Transverse colon (tissue), 4 donors: ENCODE measurements around the gene ZBTB8OS. TPM values are rescaled to one million over a fixed set of nuclear protein-coding genes. Genes with fewer than 3 reads are reported as not detected.
"Not testable (repeated sequence)": the region's sequence is repeated elsewhere in the genome, so short reads cannot be mapped to it uniquely, and the experiment has no call there.

ENCODE experiments used
- DNase-seq: peaks from one replicate; pipeline ENCODE4 v3.0.0-alpha.2; 2019
- H3K27ac ChIP-seq, 4 donors: fragments of 200-600 bp; sonication (generic); 2 replicates each; pipeline ENCODE4 v1.5.1; 2016 to 2018; ENCODE audit warnings: inconsistent platforms in 4 of 4
- H3K27me3 ChIP-seq: fragments of 200-600 bp; sonication (generic); 2 replicates; pipeline ENCODE4 v1.5.1; 2017; ENCODE audit warnings: inconsistent platforms
- H3K36me3 ChIP-seq, 4 donors: fragments of 200-600 bp; sonication (generic); 2 replicates each; pipeline ENCODE4 v1.5.1; 2017 to 2019; ENCODE audit warnings: inconsistent platforms in 4 of 4
- H3K4me1 ChIP-seq, 4 donors: fragments of 200-600 bp; sonication (generic); 2 replicates each; pipeline ENCODE4 v1.5.1; 2017 to 2020; ENCODE audit warnings: inconsistent platforms in 4 of 4
- H3K4me3 ChIP-seq, 4 donors: fragments of 200-600 bp; sonication (generic); 1 replicate in 1 of 4; 2 replicates in 3 of 4; pipeline versions ENCODE4 v1.5.1 to v1.6.1; 2017 to 2019; ENCODE audit warnings: inconsistent platforms in 4 of 4
- H3K9me3 ChIP-seq, 2 donors: fragments of 200-600 bp; sonication (generic); 2 replicates each; pipeline ENCODE4 v1.5.1; 2017 to 2019; ENCODE audit warnings: inconsistent platforms in 2 of 2
- CTCF ChIP-seq, 5 experiments: fragments of 200-600 bp in 3 of 5; fragments of 450-650 bp in 2 of 5; sonication (generic) in 3 of 5; IDR thresholded peaks; 1 replicate in 2 of 5; 2 replicates in 3 of 5; pipeline ENCODE4 v1.5.1; 2016 to 2017; ENCODE audit warnings: antibody characterized with exemption in 5 of 5, inconsistent platforms in 3 of 5, mild to moderate bottlenecking in 2 of 5, moderate library complexity in 1 of 5
- EP300 ChIP-seq: sonication (generic); formaldehyde crosslinking; IDR thresholded peaks from one replicate; pipeline ENCODE4 v1.6.1; 2017; ENCODE audit warnings: antibody characterized with exemption, low read depth
- POLR2A ChIP-seq: fragments of 450-650 bp; IDR thresholded peaks from one replicate; pipeline ENCODE4 v1.6.1; 2016; ENCODE audit warnings: antibody characterized with exemption, mild to moderate bottlenecking, moderate library complexity
- POLR2AphosphoS5 ChIP-seq, 3 donors: sonication (generic); formaldehyde crosslinking; IDR thresholded peaks; one replicate each; pipeline ENCODE4 v1.6.1; 2016; ENCODE audit warnings: antibody characterized with exemption in 3 of 3
- WGBS, 2 donors: methylation state at CpG; one replicate each; pipeline ENCODE4 v1.1.5; 2018; ENCODE audit warnings: low coverage in 1 of 2; 5-methylcytosine and 5-hydroxymethylcytosine counted together
- in situ Hi-C, 4 donors: fragments of 200-750 bp; cut with MboI; loops; one replicate each; pipeline versions ENCODE4 v1.15.0 to v1.15.1; 2017; ENCODE audit warnings: low sequenced_read_pairs in 3 of 4, low pct_ligation_motif_present in 1 of 4, low pct_unique_long_range_greater_than_20kb in 1 of 4
- intact Hi-C: fragments of 100-400 bp; cut with DNase I; formaldehyde crosslinking; loops from one replicate; pipeline ENCODE4 v1.15.1; 2023; ENCODE audit warnings: low total_unique reads
- total RNA-seq, 4 donors: library from RNA; depleted of rRNA; stranded (reverse); fragments of >200 nt; gene quantifications; one replicate each; pipeline ENCODE4 v1.1.0, GENCODE V29; 2016

The ZBTB8OS gene
- total RNA-seq, 4 donors from 2014 or later, result 3.4 to 72.9 (median 34.5) TPM

- Histone ChIP-seq H3K9me3 (no peaks in the 10 kb centered on the region), H3K4me3 (no peak overlapping the region), H3K27ac (no peak overlapping the region), H3K4me1 (no peaks in the 10 kb centered on the region), H3K27me3 (no peaks in the 10 kb centered on the region), H3K36me3 (peaks cover 0 to 23% (median 5%) of the 10 kb centered on the region in 4 donors)
- WGBS, 2 donors, result 70 to 81% methylated on average over 11 to 16 of the region's 16 CpGs
- TF ChIP-seq CTCF (IDR thresholded peaks at IDR 0.05) (no peak), EP300 (no peak), POLR2AphosphoS5 (IDR thresholded peaks at IDR 0.05) (no peak), POLR2A (no peak)
- in situ Hi-C loops (no loop called here), intact Hi-C loops (no loop called here)
- DNase-seq, result no peak
Observed at GRCh38 chr1:32636914-32637645, 13.3 kb downstream of the ZBTB8OS start.

GRCh38 chr1:32635508-32636277 lies 14.7 kb downstream of the ZBTB8OS start:
- 94 to 95% methylated on average over 2 to 8 of the region's 8 CpGs for WGBS, 2 donors
- no peak for DNase-seq
- H3K36me3 ChIP-seq, result peaks cover 0 to 24% (median 6%) of the 10 kb centered on the region in 4 donors

GRCh38 chr1:32632829-32633228 lies 17.5 kb downstream of the ZBTB8OS start:
- Histone ChIP-seq H3K4me3 (no peak overlapping the region), H3K27me3 (no peaks in the 10 kb centered on the region), H3K9me3 (no peaks in the 10 kb centered on the region), H3K27ac (no peak overlapping the region), H3K36me3 (peaks cover 0 to 31% (median 11%) of the 10 kb centered on the region in 4 donors), H3K4me1 (no peaks in the 10 kb centered on the region)
- 67 to 76% methylated on average over 2 of the region's 2 CpGs for WGBS, 2 donors
- TF ChIP-seq CTCF (IDR thresholded peaks at IDR 0.05) (no peak), POLR2A (no peak), EP300 (no peak), POLR2AphosphoS5 (IDR thresholded peaks at IDR 0.05) (no peak)
- DNase-seq, result no peak
- intact Hi-C loops (no loop called here), in situ Hi-C loops (no loop called here)

More at GRCh38 chr1:32635508-32636277, 14.7 kb downstream of the ZBTB8OS start:
- Histone ChIP-seq H3K4me1 (no peaks in the 10 kb centered on the region), H3K4me3 (no peak overlapping the region), H3K9me3 (no peaks in the 10 kb centered on the region), H3K27ac (no peak overlapping the region), H3K27me3 (no peaks in the 10 kb centered on the region)
- in situ Hi-C loops (no loop called here), intact Hi-C loops (no loop called here)
- no peak for TF ChIP-seq POLR2A
- TF ChIP-seq POLR2AphosphoS5 (IDR thresholded peaks at IDR 0.05), result no peak
- no peak for TF ChIP-seq CTCF (IDR thresholded peaks at IDR 0.05)
- TF ChIP-seq EP300, result no peak

- H3K4me3 ChIP-seq, H3K27ac ChIP-seq, intact Hi-C loops, H3K27me3 ChIP-seq, H3K9me3 ChIP-seq, DNase-seq, in situ Hi-C loops, H3K4me1 ChIP-seq: not testable (repeated sequence)
- H3K36me3 ChIP-seq, result peaks cover 0 to 31% (median 12%) of the 10 kb centered on the region in 4 donors
- 96% methylated on average over 4 of the region's 4 CpGs; no CpG with 5 or more reads in 1 of the 2 donors for WGBS, 2 donors
Observed at GRCh38 chr1:32630173-32630572, 20.2 kb downstream of the ZBTB8OS start.
